GM21576 (cell line): ENCODE data around the gene IP6K3.

ENCODE experiments used
- ATAC-seq: cut with Tn5 transposase; IDR thresholded peaks from one replicate; pipeline ENCODE4 v1.9.1; 2021; ENCODE audit warnings: mild to moderate bottlenecking, moderate library complexity; ENCODE audit not compliant: unreplicated experiment

IP6K3 gene

DNA sequence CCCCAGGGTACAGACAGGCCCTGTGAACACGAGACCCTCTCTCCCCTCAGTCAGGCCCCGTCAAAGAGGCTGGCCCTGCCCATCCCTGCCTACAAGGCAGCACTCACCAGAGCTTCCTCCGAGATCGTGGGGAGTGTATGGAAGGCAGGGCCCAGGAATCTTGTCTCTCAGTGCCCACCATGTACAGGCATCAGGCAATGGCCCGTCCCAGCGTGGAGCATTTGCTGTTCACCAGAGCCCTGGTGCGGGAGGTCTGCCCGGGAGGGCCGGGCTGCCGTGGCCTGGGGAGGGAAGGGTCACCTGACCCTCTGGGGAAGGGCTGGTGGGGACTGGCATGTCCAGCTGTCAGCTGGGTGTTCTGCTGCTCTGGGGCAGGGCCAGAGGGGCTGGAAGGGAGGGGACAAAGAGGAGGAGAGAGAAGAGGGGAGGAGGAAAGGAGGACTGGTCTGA is at the start of gene IP6K3:
IP6K3 (minus strand) TSS at position 255 of the 450 bp plus-strand sequence. CDS start 11,429 bp downstream, outside the sequence.
- ATAC-seq, result no peak

GRCh38 chr6:33794910-33795623 is 48.4 kb upstream of the IP6K3 start:
- ATAC-seq, result no peak

DNA sequence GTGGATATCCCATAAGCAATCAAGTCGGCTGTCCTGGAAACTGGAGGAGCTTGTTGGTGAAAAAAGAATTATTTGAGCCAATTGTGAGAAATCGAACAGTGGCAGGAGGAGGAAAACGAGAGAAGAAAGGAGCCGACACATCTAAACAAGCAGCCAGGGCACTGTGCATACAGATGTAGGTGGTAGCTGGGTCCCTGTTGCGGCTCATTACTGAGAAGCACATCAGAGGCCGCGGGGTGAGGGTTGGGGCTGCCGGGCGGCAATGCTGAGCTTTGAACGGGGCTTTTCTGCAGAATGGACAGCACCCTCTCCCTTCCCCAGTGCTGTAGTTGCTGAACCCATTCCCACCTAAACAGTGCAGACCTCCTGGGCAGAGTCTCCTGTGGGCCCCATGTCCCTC is 46.3 kb upstream of the IP6K3 start:
- ATAC-seq, result no peak

DNA sequence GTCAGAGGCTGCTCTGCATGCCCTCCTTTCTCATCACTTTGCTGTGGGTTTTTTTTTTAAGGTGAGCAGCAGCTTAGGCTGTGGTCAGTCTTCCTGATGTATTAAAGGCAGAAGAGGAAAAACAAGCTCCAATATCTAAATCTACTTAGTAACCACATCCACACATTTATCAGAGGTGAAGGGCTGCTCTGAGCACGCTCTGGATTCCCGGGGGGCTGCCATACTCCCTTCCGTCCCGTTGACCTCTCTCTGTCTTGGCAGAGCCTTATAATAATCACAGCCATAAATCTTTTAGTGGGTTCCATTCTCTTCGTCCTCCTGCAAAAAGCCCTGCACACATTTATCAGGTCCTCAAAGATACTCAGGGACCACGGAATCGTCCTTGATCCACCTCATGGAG is 44.9 kb upstream of the IP6K3 start:
- no peak for ATAC-seq

DNA sequence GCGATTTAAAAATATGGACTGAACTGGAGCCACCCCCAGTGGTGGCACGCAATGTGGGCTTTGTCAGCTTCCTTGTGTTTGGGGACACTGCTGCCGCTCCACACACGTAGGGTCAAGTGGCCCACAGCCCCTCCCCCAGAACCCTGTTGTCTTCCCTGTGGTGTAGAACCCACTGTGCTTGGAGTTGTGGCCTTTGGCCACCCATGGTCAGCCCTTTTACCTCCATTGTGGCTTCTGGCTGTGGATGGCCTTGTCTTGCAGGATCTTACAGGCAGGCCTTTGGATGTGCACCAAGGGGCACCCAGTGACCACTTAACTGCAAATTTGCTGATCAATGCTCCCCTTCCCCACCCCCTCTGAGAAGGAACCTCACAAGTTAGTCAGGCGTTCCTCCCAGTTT is 44.2 kb upstream of the IP6K3 start:
- ATAC-seq, result no peak

- no peak for ATAC-seq
Observed at GRCh38 chr6:33790379-33790778, 43.7 kb upstream of the IP6K3 start.

- ATAC-seq, result no peak
Observed at GRCh38 chr6:33789550-33789895, 42.8 kb upstream of the IP6K3 start.

- ATAC-seq, result peak; percentile 79
Observed at GRCh38 chr6:33788694-33789549, 42.2 kb upstream of the IP6K3 start, which contains the start of gene LEMD2. Gene LEMD2 (minus strand): TSS chr6:33789130. CDS start chr6:33789116, 14 bp downstream.

- ATAC-seq, result peak; percentile 26
Observed at GRCh38 chr6:33787954-33788693, 41.4 kb upstream of the IP6K3 start.

- ATAC-seq, result no peak
Observed at GRCh38 chr6:33787346-33787953, 40.7 kb upstream of the IP6K3 start.

DNA sequence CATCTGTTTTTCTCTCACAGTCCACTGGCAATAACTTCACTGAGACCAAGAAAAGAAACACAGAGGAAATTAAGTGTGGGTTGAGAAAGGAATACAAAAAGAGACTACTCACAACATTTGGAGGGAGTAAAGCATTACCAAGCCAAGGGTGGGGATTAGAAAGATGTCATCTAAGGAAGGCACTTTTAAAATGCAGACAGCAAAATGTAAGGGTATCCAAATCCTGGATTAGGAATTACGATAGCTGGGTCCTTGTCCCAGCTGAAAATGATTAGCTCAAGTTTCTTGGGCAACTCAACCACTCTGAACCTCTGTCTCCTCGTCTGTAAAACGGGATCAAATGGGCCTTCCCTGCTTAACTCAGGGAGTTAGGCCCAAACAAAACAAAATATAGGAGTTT is 40.0 kb upstream of the IP6K3 start:
- ATAC-seq, result no peak

DNA sequence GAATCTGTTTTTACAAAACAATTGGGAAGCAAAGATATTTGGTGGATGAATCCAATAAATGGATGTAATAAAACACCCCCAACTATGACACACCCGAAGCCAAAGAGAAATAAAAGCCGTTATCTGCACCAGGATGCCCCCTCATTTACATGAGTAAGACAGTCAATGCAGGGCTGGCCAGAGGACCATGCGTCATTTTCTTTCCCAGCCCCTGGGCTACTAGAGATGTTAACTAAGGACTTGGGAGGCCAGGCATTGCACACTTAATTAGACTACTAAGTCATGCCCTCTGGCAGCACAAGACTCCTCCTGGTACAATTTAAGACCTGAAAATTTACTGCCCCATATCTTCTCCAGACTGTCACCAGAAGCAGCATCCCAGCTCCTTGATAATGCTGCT is 39.1 kb upstream of the IP6K3 start:
- no peak for ATAC-seq

DNA sequence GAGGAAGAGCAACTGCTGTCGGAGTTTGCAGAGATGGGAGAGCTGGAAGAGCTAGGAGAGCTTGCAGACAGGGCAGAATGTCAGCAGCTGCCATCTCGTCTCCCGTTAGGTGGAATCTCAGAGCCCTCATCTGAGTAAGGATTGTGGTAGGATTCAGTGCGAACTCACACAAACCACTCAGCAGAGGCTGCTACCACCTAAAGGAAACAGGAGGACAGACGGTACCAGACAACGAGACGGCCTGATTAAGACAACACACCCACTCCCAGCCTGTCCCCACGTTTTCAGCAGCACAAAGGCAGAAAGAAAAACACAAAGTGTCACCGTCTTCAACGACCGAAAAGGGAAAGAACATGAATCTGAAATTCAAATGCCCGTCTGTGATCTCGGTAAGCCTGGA is 38.1 kb upstream of the IP6K3 start:
- no peak for ATAC-seq

- ATAC-seq, result no peak
Observed at GRCh38 chr6:33783781-33784520, 37.2 kb upstream of the IP6K3 start.

DNA sequence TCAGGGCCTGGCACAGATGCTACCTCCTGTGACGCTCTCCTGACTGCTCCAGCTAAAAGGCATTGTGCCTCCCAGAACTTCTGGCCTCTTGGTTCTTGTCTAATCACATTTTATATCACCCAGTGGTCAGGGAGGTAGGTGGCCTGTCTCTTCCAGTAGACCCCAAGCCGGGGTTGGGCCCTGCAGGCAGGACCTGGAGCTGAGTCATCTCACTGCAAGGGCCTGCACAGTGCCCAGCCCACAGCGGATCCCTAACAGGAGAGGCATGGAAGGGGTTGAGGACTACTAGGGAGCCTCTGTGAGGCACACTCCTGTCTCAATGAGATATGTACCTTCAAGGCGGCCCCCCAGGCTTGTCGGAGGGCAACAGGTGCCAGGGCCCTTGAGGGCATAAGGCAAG is 35.9 kb upstream of the IP6K3 start:
- ATAC-seq, result no peak

DNA sequence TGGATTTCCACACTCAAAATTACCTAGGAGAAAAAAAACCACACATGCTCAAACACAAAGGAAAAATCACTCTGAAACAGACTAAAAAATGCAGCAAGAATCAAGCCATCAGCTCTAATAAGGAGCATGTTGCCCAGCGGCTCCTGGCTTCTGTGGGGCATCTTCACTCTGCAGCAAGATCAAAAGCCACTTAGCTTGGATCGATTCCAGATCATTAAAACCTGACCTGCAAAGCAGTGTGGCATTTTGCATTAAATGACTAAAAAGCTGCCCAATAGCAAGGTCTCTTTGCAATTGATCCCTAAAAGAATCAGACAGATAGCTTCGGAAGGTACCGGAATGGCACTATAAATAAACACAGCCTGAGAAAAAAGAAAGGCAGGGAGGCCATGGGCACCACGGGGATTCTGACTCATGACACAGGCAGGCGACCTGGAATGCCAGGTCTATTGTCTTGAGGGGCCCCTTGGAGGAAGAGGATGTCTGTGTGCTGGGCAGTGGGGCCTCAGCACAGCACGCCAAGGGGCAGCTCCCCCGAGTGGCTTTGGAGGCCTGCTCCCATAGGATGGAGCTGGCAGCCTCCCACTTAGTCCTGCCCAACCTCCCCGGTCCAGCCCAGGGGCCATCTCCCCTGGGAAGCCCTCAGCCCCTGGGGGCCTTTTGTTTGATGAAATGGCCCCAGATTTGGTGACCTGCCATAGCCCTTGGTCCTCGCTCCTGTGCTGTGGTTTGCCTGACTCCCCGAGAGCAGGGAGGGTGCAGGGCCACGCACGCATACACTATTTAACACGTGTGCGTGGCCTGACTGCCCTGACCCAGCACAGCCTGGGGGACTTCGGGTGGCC is 34.6 kb upstream of the IP6K3 start:
- no peak for ATAC-seq

DNA sequence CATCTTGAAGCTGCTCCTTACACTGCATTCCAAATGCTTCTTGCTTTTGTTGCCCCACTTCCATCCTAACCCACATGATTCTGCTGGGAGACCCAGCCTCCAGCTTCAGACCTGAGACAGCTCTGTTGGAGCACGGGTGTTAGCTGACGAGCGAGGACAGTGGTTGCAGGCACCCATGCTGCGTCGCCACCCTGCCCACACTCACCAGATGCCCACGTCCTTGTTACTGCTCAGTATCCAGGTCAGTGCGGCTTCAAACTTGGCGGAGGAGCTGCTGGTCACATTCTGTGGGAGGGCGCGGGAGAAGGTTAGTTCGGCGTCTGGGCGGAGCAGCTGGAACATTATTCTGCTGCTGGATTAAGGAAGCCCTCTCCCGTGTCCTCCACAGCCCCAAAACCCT is 33.2 kb upstream of the IP6K3 start:
- ATAC-seq, result no peak

DNA sequence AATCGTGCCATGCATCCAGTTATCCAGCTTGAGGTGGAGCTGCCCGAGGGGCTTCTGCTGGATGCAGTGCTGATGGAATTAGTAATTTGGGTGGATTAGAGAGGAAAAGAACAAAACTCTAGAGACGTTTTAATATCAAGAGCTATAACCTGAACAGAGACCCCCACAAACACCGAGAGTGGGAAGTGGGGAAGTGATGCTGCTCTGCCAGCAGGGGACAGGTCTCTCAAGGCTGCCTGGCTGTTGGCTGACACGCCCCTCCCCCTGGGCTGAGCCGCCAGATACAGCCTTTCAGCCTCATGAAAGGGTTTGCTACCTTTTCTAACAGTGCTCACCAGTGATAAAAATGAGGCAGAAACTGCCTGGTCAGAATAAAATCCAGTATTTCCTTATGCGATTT is 32.6 kb upstream of the IP6K3 start:
- no peak for ATAC-seq

GRCh38 chr6:33778444-33779121 is 31.9 kb upstream of the IP6K3 start:
- ATAC-seq, result no peak
